Measurements from ENCODE around the gene GPR18.

GRCh38 chr13:99266827-99267226 is 8.6 kb upstream of the GPR18 start:
- TF ChIP-seq POLR2A (IDR thresholded peaks at IDR 0.05): no peak
- TF ChIP-seq, protein P1, sequence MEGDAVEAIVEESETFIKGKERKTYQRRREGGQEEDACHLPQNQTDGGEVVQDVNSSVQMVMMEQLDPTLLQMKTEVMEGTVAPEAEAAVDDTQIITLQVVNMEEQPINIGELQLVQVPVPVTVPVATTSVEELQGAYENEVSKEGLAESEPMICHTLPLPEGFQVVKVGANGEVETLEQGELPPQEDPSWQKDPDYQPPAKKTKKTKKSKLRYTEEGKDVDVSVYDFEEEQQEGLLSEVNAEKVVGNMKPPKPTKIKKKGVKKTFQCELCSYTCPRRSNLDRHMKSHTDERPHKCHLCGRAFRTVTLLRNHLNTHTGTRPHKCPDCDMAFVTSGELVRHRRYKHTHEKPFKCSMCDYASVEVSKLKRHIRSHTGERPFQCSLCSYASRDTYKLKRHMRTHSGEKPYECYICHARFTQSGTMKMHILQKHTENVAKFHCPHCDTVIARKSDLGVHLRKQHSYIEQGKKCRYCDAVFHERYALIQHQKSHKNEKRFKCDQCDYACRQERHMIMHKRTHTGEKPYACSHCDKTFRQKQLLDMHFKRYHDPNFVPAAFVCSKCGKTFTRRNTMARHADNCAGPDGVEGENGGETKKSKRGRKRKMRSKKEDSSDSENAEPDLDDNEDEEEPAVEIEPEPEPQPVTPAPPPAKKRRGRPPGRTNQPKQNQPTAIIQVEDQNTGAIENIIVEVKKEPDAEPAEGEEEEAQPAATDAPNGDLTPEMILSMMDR (IDR thresholded peaks at IDR 0.05): no peak
